HG03066 (cell line): Measurements from ENCODE around the gene MTCH2.

Experiments used
- ATAC-seq: cut with Tn5 transposase; IDR thresholded peaks from one replicate; pipeline ENCODE4 v1.9.1; 2021; ENCODE audit warnings: low read depth; ENCODE audit not compliant: unreplicated experiment

The MTCH2 gene

DNA sequence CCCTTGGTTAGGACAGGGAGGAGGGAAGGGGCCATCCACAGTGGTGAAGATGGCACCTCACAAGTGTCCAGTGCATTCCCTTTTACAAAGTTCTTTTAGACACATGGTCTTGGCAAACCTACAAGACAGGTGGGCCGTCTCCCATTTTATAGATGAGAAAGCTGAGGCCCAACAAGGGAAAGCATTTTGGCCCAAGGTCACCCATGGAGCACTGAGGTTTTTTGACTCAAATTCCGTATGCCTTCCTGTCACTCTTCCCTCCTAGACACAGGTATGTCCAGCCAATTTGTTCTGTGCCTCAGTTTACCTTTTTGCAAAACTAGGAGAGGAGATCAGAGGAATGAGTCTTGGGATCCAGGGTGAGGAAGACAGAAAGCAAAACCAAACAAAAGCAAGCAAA lies 49.4 kb downstream of the MTCH2 start:
- no peak for ATAC-seq

DNA sequence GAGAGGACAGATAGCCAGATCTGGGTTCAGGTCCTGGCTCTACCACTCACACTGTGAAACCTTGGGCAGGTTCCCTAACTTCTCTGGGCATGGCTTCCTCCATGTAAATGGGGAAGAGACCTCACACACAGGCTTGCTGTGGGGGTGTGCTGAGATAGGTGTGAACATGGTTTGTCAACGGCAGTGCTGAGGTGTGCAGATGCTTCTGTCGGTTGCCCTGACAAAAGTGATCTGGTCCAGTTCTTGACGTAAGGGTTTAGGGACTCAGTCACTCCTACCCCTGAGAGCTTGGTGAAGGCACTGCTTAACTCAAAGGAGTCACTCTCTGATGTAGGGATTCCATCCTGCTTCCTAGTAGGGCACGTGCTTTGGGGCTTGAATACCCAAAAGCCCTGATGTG lies 50.1 kb downstream of the MTCH2 start:
- no peak for ATAC-seq

DNA sequence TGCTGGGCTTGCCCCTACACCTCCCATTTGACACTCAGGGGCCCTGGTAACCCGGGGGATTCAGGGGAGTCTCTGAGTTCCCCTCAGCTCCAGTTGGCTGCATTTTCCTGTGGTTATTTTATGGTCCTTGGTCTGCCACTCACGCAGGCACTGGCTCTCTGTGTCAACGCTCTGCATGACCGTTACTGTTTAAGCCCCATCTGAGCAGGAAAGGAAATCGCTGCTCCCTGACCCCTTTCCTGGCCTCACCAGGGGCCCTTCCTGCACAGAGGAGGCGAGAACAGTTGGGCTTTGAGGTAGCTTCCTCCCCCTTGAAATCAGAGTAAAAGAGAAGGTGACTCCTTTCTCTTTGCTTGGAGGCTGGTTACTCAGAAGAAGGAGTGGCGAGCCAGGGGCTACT lies 50.6 kb downstream of the MTCH2 start:
- ATAC-seq: no peak

DNA sequence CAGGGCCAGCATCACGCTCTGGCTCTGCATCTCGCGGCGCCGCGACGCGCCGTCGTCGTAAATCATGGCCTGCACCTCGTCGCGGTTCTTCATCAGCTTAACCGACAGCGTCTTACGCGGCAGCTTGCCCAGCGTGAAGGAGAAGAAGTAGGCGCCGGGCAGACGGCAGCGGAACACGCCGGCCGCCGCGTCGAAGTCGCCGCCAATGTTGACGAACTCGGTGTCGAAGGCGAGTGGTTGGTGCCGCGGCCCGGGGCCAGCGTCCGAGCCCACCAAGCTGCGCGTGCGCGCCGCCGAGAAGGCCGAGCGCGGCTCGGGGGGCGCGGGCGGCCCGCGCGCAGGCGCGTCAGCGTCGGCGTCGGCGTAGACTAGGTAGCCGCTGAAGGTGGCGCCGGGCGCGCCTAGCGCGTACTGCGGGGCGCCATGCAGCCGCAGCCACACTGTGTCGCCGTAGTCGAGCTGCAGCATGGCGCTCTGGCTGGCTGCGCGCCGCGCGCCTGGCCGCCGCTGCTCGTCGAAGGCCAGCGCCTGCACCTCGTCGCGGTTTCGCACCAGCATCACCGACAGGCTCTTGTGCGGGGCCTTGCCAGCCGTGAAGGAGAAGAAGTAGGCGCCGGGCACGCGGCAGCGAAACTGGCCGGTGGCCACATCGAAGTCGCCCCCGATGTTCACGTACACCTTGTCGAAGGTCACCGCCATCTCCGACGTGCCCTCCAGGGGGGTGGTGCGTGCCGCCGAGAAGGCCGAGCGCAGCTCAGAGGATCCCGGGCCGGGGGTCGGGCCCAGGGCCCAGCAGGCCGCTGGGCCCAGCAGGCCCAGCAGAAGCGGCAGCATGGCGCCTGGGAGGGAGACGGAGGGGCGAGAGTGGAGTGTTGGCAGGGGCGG lies 52.1 kb downstream of the MTCH2 start:
- no peak for ATAC-seq

DNA sequence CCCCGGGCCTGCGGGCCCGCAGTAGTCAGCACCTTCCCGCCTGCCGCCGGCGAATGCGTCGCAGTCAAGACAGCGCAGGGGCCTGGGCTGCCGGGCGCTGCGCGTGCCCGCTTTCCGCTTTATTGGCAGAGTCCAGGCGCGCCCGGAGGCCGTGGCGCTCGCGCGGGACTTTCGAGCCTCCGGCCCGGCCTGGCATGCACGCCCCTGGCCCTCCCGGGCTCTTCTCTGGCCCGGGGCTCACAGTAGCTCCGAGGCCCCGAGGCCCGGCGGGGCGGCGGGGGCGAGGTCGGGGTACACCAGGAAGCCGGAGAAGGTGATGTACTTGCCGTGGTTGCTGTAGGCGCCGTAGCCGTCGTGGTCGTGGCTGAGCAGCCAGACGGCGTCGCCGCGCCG lies 52.8 kb downstream of the MTCH2 start:
- no peak for ATAC-seq

DNA sequence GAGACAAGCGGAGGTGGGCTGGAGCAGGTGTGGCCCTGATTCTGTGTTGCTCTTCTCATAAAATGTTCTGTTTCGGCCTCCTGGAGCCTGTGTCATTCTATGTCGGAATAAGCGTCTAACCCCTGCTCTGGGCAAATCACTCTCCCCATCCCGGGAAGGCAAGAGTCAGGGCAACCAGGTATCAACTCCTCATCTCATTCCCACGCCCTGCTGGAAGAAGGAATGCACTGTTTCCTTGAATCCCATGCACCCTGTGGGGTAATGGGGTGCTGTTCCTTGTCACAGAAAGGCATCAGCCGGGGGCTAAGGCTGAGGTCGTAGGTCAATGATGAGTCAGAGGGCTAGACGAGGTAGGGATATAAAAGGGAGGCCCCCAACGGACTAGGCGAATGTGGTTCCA lies 53.2 kb downstream of the MTCH2 start:
- ATAC-seq: no peak

DNA sequence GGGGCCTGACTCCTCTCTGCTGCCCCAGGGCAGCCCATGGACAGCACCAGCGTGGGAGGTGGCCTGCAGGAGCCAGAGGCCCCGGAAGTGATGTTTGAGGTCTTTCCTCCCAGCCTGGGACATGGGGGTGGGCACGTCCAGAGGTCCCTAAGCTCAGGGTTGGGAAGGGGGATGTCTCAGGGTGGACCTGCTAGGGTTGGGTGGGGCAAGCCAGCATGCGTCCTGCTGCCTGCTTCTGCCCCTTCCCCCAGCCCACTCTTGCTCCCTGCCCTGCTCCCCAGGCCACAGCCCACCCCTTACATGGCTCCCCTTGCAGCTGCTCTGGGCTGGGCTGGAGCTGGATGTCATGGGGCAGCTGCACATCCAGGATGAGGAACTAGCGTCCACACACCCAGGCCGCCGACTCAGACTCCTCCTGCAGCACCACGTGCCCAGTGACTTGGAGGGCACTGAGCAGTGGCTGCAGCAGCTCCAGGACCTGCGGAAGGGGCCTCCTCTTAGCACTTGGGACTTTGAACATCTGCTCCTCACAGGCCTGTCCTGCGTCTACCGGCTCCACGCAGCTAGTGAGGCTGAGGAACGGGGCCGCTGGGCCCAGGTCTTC lies 54.5 kb downstream of the MTCH2 start:
- no peak for ATAC-seq

DNA sequence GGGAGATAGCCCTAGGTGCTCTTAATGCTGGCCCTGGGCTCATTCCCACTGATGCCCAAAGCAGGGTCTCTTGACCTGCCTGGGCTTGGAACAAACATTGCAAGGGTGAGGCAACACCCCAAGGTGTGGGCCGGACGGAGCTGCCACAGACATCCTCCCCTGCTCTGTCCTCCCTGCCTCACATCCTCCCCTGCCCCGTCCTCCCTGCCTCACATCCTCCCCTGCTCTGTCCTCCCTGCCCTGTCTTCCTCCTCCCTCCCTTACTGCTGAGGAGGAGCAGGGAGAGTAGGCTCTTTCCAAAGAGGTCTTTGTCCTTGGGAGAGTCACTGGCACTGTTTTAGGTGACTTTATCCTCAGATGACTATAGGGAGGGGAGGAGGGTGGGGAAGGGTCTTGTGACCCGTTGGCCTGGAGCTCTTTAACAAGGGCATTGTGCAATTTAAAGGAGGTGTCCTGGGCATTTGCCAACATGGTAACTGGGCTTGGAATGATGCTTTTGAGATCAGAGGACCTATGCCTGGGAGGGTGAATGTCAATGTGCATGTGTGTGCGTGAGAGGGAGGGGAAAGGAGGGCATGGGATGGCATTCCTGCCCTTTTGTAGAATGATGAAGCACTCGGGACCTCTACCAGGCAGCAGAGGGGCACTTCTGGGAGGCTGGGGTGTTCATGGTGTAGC lies 55.2 kb downstream of the MTCH2 start:
- ATAC-seq: no peak

DNA sequence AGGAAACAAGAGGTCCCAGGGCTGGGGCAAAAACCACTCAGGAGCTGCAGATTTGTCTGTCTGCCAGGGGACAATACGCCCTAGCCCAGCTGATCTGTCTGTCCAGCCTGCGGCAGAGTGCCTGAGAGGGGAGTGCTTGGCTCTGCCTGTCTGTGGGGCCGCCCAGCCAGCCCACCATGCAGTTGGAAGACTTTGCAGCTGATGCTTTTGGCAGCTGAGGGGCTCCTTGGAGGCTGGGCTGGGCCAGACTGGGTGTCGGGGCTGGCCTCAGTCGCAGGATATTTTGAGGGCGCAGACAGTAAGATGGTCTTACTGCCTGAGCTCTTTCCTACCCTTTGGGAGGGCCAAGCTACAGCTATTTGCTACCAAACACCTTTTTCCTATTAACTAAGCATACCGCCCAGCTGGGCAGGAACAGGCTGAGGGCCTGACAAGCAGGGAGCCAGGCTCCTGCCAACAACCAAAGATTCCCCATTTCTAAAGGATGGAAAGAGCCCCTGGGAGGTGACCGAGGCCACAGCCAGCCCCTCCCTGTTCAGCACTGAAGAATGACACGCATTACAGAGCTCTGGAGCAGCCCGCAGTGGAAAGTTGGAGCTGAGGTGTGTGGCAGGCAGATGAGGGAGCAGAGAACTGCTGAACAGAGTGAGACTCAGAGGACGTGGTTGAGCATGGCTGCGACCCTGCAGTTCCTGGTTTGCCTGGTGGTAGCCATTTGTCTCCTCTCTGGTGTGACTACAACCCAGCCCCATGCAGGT lies 56.1 kb downstream of the MTCH2 start, which contains the start of gene FAM180B:
TSS of gene FAM180B (plus strand) at position 581 of the 758 bp plus-strand sequence. CDS start at position 672, 91 bp downstream.
- no peak for ATAC-seq

DNA sequence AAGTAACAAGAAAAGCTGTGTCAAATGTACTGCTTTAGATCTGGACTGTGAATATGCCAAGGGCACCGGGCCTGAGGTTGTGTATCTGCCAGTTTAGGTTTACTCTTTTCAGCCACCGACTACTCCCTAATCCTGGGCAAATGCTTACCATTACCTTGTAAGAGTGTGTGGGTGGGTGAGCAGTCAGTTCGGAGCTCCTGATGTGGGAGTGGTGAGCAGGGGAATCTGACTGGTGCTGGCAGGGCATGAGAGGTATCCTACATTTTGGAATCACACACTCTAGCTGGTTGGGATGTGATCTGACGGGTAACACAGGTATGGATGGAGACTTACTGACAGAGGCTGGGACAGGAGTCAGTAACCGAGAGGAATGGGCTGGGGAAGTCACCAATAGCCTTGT lies 58.5 kb downstream of the MTCH2 start:
- ATAC-seq: no peak

DNA sequence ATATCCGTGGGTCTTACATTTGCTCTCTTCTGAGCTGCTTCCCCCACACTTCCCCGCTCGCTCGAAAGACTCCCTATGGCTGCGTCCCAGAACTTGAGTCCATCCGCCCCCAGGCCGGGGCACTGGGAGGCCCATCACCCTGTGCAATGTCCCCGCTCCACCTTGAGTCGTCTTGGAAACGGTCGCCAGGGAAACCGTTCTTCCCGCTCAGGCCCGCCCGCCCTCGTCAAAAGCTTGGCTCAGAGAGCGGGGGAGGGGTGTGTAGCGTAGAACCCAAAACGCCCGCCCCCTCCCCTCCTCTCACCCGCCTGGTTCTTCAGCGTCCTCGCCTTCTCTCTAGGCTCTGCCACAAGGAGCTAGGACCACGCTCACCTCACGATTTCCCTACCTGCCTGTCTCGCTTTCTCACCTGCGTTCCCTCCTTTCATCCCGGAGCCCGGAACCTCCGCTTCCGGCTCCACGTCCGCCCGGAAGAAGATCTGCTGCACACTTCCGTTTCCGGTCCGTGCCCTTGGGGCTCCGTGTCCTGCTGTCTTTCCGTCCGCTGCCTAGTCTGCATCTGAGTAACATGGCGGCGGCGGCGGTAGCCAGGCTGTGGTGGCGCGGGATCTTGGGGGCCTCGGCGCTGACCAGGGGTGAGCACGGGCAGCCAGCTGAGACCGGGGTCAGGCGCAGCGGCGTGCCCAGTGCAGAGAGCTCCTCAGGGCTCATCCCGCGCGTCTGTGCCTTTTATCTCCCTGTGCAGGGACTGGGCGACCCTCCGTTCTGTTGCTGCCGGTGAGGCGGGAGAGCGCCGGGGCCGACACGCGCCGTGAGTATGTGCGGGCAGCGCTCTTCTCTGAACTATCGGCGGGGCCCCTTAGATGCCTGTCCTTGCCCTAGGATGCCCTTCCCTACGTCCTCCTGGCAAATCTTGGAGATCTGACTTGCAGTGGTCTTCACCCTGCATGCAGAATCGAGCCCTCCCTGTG lies 63.5 kb downstream of the MTCH2 start, which contains the start of the genes KBTBD4 and NDUFS3:
TSS of gene KBTBD4 (minus strand) at position 447 of the 971 bp plus-strand sequence. CDS start at position 428, 19 bp downstream.
TSS of gene NDUFS3 (plus strand) at position 551 of the 971 bp plus-strand sequence. CDS start at position 569, 18 bp downstream.
- peak; percentile 97 for ATAC-seq

DNA sequence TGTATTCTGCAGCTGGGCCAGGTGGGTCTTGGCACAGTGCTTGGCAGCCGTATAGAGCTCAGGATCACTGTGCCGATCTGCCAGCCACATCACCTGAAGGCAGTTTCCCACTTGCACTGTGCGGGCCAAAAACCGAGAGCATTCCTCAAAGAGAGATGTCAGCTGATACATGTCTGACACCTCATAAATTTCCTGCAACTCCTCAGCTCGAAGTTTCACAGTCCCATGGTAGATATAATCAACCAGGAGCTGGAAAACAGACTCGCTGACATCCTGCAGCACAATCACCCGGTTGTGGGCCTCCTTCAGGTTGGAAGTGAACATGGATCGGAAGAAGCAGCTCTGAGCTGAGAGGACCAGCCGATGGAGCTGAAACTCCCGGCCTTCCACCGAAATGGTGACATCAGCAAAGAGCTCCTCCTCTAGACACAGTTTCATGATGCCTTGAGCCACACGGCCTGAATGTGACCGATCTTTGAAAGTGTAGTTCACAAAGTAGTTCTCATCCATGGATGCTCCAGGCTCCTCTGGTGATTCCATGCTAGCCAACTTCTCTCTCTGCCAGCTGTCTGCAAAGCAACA lies 64.8 kb downstream of the MTCH2 start:
- no peak for ATAC-seq

DNA sequence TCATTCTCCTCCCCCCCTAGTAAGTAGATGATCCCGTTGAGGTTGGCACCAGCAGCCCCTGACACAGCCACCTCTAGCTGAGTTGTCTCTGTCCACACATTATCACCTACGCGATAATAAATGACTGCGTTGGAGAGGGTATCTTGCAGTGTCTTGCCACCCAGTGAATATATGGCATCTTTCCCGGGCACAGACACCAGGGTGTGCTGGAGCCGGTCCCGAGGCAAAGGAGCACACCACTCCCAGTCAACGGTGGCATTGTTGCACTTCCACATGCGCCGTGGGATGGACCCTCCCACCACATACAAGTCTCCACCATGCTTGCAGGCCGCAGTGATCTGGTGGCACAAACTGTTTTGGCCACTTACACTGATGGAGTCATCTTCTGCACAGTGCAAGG lies 69.0 kb downstream of the MTCH2 start:
- no peak for ATAC-seq

DNA sequence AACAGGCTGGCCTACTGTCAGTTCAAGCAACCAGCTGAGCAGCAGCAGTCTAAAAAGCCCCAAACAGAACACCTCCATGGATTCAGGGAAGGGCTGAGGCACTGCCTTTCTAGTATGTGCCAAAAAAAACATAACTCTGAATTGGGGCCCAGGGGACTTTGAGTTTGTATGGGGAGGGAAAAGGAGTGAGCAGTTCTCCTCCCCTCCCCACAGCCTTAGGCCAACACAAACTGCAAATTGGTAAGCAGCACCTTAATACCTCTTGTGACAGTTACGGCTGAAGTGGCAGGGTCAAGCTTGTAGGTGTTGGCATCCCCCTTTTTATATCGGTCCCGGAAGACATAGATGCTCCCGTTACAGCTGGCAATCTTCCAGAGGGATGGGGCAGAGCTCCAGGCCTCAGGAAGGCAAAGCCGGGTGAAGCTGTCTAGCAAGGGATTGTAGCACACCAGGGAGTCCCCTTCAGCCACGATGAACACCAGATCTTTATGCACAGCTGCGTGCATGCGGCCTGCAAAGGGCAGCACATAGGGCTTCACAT lies 69.6 kb downstream of the MTCH2 start:
- no peak for ATAC-seq

DNA sequence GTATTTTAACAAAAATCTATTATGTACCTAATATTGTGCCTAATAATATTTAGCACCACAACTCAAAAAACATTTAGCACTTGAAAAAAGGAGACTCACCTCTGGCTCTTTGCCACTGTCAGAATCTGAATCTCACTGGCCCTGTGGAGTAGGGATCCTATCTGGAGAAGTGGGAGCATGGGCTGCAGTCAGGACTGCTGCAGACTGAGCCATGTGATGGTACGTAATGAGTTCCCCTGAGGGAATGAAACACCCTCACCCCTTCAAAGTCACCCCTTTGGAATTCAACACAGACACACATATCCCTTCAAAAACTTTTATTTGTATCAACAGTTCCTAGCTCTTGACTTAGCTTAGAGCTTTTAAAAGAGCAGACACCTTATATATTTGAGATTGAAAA lies 70.5 kb downstream of the MTCH2 start:
- ATAC-seq: no peak

DNA sequence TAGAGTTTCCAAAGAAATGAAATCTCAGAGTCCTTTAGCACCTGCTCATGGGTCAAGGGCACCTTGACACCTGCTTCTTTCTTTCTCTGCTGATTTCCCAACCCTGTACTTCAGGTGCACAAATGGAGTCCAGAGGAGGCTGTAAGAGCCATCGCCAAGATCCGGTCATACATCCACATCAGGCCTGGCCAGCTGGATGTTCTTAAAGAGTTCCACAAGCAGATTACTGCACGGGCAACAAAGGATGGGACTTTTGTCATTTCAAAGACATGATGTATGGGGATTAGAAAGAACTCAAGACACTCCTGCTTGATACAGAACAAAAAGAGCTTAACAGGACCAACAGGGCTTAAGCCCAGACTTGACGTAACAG lies 71.0 kb downstream of the MTCH2 start:
- no peak for ATAC-seq

DNA sequence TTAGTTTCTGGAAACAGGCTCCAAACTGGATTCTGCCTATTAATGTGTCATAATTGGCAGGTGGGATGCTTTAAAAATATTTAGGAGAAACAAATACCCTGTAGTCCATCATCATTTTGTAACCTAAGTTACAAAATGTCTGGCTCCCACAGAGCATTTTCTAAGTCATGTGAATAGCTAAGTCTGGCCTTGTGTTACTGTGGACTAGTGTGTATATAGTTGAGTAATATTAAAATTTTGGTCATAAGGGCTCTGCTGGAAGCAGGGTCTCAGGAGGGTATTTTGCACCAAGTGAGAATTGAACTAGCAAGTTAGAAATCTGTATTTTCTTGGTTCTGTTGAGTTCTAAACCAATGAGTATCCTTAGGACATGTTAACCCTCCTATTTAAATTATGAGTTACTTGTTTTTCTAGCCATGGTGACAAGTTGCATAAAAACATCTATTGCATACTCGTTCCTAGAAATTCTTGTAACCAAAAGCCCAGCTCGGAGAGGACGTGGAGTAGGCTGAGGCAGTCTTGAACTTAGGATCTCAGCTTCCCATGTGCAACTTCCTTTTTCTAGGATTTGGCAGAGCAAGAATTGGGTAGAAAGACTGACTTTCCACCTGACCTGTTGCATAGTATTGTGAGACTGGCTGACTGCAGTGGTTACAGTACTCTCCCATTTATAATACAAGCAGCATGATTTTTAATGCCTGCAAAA lies 71.6 kb downstream of the MTCH2 start:
- no peak for ATAC-seq

DNA sequence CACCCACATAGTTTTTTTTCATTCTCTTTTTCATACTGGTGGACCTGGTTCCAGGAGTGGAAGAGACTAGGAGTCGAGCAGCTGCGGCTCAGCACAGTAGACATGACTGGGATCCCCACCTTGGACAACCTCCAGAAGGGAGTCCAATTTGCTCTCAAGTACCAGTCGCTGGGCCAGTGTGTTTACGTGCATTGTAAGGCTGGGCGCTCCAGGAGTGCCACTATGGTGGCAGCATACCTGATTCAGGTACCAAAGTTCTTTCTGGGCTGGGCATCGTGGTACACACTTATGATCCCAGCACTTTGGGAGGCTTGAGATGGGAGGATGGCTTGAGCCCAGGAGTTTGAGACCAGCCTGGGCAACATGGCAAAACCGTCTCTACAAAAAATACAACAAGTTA lies 72.7 kb downstream of the MTCH2 start:
- no peak for ATAC-seq
